Stimulated activated CD8-positive, alpha-beta memory T cell treated with anti-CD3 and anti-CD28 coated beads, Interleukin-4, amount 100 ng/mL, for 4 hours (primary cell): ENCODE measurements around the gene RHOBTB1.

Experiments used
- DNase-seq, 2 donors: peaks; one replicate each; pipeline ENCODE4 v3.0.0-alpha.2; 2020; ENCODE audit warnings: low read depth in 2 of 2, low spot score in 1 of 2

RHOBTB1 gene

DNA sequence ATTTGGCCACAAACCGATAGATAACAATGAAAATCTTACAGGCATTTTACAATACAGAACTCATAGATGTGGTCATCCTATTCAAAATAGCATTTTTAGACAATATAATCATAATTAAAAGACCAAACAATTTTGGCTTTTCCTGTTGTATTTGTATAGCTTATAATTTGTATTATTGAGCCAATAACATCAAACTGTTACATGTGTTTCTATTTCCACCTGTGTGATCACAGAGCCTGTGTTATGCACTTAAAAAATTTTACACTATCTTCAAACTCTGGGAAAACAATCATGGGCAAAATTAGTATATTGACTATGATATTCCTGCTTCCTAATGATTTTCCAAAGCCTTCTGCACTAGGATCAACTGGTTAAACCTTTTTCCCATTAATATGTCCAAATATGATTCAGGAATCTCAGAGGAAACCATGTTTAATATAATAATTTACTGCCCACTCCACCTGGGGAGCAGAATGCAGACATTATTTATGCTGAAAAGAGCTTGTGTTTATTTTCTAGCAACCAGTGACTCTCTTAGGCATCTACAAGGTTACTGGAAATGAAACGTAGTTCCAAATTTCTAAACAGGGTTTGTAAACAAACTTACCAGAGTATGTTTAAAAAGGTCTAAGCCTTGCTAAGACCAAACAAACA is 1.7 kb downstream of the RHOBTB1 start:
- DNase-seq = no peak

DNA sequence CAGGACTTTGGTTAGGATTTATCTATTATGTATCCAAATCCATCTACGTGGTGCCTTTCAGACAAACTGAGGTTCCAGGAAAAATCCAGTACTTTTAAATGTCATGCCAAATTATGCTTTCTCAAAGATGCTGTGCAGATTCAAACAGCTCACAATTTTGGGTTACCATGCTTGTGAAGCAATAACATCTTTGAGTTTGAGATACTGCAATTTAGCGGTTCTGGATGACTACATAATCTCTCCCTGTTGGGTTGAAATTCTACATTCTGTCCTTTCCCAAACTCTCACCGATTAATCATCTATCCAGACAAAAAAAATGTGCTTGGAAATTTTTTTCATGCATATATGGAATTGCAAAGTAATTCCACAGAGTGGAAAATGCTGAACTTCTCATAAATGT is 3.5 kb downstream of the RHOBTB1 start:
- DNase-seq = no peak

DNA sequence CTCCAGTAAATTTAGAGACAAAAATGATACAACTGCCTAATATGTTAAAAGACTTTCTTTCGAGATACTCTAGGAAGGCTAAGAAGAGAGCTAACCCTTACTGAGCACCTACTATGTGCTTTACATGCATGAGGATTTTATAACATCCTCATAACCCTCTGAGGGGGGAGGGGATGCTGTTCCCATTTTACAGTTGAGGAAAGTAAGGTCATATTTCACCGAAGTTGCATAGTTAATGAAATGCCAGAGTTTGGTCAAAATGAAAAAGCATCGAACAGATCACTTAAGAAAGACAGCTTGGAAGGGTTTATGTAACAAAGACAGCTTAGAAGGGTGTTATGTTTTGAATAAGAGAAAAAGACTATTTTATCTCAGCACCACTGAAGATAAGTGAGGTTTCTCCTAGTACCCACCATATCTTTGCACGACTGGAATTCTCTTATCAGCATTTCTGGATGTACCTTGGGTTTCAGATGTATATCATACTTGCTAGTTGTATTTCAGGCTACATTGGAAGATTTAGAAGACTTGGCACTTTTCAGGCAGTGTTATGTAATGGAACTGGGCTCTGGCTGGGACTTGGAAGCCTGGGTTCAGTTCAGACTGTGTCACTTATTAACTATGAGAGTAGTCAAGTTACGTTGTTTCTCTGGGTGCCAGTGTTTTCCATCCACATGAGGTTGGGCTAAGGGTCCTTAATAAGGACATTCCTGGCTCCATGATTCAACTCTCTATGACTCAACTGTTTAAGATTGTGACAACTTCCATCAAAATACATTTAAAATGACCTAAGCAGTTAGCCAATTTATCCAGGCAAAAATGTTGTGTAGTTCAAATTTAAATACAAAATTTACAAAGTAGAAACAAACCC is 6.0 kb downstream of the RHOBTB1 start:
- DNase-seq = no peak

DNA sequence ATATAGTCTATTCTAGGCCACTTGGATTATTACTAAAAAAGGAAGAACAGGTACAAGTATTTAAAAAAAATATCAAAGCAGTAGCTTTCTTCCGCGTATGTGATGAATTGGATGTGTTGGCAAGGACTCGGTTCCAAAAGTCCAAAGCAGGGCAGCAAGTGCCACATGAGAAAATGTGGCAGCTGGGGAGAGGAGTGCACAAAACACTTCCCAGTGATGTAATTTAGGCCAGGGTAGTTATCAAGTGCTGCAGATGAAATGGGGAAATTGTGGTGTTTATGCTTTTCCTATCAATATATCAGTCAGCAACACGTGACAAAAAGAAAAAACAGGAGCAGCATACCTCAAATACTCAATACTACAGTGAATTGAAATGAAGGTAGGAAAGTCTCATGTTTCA is 7.0 kb downstream of the RHOBTB1 start:
- DNase-seq = no peak

GRCh38 chr10:60934215-60935175 is 9.5 kb downstream of the RHOBTB1 start:
- DNase-seq = no peak

GRCh38 chr10:60932756-60933155 is 11.2 kb downstream of the RHOBTB1 start:
- no peak for DNase-seq

DNA sequence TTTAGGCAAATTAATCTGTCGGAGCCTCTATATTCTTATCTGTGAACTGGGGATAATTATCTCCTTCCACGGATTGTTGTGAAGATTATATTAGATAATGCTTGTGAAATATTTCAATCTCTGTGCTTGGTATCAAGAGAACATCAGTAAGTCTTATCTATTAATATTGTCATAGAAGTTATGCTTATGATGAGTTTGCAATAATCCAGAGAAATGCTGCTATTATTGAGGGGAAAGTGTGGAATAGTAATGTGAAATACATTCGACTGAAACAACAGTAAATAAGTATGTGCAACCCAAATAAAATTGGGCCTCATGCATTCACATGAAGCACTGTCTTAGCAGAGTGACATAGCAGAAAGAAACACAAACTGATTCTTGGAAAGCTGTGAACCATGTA is 13.7 kb downstream of the RHOBTB1 start:
- DNase-seq = no peak

GRCh38 chr10:60921633-60922032 is 22.4 kb downstream of the RHOBTB1 start:
- no peak for DNase-seq

DNA sequence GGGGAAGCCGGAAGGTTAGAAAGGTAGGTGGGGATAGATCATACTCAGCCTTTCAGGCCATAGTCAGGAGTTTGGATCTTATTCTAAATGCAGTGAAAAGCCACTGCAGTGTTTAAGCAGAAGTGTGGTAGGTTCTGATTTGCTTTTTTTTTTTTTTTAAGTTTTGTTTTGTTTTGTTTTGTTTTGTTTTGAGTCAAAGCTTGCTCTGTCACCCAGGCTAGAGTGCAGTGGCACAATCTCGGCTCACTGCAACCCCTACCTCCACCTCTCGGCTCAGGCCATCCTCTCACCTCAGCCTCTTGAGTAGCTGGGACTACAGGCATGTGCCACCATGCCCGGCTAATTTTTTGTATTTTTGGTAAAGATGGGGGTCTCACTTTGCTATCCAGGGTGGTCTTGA is 23.5 kb downstream of the RHOBTB1 start:
- no peak for DNase-seq

DNA sequence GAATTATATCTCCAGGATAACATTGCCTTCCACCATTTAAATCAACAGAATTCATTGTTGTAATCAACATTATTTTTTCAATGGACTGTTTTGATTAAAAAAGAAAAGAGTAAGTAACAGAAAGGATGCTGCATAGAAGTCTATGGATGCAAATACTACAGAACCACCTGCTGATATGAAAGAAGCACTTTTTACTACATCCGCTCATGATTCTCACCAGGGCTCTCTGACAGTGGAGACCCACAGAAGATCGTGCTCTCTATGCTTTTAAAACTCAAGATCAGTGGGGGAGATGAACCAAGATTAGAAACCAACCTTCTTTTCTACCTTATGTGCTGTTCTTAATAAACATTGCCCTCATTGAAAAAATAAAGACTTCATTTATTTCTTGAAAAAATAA is 24.4 kb downstream of the RHOBTB1 start:
- no peak for DNase-seq

GRCh38 chr10:60917331-60918280 is 26.4 kb downstream of the RHOBTB1 start:
- DNase-seq = no peak

DNA sequence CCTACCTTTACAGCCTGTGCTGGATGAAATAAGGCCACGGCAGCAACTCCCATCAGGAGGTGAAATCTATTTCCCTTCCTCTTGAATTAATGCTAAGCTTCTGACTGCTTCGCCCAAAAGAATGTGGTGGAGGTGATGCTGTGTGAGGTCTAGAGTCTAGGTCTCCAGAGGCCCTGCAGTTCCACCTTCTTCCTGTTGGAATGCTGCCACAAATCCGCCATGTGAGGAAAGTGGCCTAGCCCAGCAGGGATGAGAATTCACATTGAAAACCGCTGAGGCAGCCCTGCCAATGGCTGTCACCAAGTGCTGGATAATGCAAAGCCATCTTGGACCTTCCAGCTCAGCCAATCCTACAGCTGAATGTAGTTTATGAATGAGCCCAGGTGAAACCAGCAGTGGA is 28.0 kb downstream of the RHOBTB1 start:
- no peak for DNase-seq

GRCh38 chr10:60914690-60915141 is 29.3 kb downstream of the RHOBTB1 start:
- DNase-seq = no peak

GRCh38 chr10:60913657-60914056 is 30.3 kb downstream of the RHOBTB1 start:
- no peak for DNase-seq

GRCh38 chr10:60913071-60913470 is 30.9 kb downstream of the RHOBTB1 start:
- DNase-seq = no peak

- DNase-seq = no peak
These were observed 32.3 kb downstream of the RHOBTB1 start for GRCh38 chr10:60911715-60912114.

GRCh38 chr10:60911216-60911615 is 32.8 kb downstream of the RHOBTB1 start:
- no peak for DNase-seq

DNA sequence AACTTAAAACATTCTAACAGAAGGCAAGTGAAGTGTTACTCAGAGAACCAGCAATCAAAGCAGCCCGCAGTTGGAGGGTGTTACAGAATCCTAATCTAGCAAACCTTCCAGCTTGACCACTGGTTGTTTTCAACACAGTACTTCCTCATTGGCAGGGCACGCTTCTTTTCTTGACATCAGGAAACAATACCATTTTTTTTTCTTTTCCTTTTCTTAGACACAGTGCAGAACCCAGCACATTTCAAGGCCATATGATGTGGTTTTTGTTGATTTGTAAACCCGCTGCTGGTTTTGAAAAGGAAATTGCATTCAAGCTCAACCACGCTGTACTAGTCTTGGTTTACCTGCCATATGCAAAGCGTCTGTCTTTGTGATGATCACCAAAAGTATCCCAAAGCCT is 33.4 kb downstream of the RHOBTB1 start:
- no peak for DNase-seq

DNA sequence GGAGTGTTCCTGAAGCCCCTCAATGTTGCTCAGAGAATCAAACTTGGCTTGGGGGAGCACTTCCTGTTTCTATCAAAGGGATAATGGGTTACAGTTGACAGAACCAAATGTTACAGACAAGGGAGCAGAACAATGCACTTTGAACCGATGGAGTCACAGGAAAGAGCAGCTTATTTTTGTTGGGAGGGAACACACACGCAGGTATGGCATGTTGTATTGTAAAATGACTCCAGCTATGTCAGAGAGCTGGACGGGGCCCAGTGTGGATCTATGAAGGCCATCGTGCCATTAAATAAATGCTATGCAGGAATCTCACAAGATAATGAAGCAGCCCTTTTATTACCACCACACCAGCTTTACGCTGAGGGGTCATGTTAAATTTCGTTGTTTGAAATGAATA is 35.1 kb downstream of the RHOBTB1 start:
- DNase-seq = no peak

DNA sequence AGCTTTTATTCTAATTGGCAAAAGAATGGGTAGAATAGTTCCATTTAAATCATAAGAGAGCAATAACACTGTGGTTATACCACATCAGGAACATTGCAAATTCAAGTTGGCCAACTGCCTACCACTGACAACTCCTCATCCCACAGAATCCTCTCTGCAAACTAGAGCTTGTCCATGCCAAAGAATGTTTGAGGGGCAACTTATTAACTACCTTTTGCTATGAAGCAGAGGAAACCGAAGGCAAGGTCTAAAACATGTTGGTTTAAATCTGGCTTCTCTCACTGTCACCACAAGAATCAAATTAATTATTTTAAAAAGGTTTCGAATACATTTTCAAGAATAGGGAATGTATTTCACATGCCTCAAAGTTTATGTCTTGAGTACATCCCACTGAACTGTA is 36.0 kb downstream of the RHOBTB1 start:
- DNase-seq = no peak
